ENCODE data around the gene HAPLN2. TPM values are rescaled to one million over a fixed set of nuclear protein-coding genes. Genes with fewer than 3 reads are reported as not detected.

The HAPLN2 gene
- total RNA-seq, 1 experiment from 2014 or later, result 0.73 TPM

DNA sequence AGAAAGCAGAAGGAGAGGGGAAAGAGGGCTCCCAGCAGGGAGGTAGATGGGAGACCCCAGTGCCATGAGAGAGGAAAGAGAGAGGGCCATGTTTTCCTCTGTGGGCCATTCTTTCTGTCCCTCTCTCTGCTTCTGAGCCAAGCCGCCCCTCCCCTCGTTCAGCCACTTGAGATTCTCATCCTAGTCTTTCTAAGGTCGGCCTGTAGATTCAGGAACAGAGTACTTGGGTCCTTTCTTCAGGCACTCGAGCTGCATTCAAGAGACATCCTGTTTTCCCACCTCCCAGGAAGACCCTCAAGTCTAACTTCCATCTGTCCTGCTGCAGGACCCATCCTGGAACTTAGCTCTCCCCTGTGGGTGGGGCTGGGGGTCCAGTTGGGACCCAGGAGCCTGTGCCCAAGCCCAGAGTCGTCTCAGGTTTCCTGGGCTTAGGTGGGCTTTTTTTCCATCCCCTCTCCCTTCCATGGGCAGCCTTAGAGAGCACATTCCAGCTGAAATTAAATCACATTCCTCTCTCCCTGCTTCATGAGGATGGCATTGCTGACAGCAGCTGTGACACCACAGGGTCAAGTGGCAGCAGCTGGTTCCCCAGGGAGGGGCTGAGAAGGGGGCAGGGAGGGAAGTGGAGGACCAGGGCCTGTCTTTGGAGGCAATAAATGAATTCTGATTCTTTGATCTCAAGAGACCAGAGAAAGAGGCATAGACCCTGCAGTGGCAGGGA is 45.0 kb downstream of the HAPLN2 start:
- peak; percentile 61 for DNase-seq
- H3K27me3 ChIP-seq (ENCODE audit: control insufficient read depth, insufficient read depth, low read length), result no peaks in the 10 kb centered on the region; the same call in 1 of the 2 replicates
- no peaks in the 10 kb centered on the region for H3K36me3 ChIP-seq (replicated peaks; ENCODE audit: control insufficient read depth, insufficient read depth, low read length)
- H3K4me3 ChIP-seq (ENCODE audit: insufficient read depth, low read depth, low read length), result no peak overlapping the region

DNA sequence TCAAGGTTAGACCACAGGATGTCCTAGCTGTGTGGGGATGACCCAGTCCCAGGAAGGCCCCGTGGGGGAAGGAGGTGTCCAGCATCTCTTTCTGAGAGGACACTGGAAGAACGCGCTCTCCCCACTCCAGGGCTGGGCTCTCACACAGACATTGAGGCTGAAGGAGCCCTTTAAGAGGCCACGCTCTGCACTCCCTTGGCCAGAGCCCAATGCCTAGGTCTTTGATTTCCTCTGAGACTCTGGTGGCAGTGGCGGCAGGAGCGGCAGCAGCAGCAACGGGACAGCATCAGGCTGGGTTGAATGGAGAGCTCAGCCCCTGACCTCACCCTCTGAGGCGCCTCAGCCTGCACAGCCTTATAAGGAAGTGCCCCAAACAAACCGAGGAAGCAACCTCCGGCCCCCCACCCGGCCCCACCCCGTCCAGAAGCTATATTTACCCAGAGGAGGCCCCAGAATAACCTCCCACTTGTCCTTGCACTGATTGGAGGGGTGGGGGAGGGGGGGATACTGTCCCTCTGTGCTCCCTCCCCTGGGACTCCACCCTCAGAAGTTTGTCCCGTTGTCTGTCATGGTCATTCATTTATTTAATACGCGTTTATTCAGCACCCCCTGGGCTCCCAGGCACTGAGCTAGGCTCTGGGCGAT is 45.7 kb downstream of the HAPLN2 start:
- peak; percentile 78 for DNase-seq
- H3K4me3 ChIP-seq (ENCODE audit: insufficient read depth, low read depth, low read length), result no peak overlapping the region

DNA sequence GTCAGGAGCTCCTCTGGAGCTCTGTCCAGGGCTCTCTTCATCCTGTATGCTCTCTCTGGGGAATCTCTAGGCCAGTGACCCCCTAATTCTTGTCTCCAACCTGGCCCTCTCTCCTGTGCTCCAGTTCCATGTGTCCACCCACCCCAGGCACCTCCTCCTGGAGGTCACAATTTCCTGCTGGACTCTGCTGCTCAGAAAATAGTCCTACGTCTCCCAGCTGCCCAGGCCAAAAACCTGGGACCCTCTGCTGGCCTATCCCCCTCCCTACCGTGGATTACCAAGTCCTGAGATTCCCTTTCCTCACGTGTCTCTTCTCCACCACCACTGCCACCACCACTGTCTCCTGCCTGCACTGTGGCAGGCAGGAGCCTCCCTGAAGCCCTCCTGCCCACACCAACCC is 46.3 kb downstream of the HAPLN2 start:
- no peak overlapping the region for H3K4me3 ChIP-seq (ENCODE audit: insufficient read depth, low read depth, low read length)
- no peak for DNase-seq
- H3K27me3 ChIP-seq (ENCODE audit: control insufficient read depth, insufficient read depth, low read length), result no peaks in the 10 kb centered on the region
- H3K36me3 ChIP-seq (replicated peaks; ENCODE audit: control insufficient read depth, insufficient read depth, low read length), result no peaks in the 10 kb centered on the region

More for the DNA sequence above, 45.7 kb downstream of the HAPLN2 start:
- Histone ChIP-seq H3K27me3 (ENCODE audit: control insufficient read depth, insufficient read depth, low read length) (no peaks in the 10 kb centered on the region), H3K36me3 (replicated peaks; ENCODE audit: control insufficient read depth, insufficient read depth, low read length) (no peaks in the 10 kb centered on the region)

DNA sequence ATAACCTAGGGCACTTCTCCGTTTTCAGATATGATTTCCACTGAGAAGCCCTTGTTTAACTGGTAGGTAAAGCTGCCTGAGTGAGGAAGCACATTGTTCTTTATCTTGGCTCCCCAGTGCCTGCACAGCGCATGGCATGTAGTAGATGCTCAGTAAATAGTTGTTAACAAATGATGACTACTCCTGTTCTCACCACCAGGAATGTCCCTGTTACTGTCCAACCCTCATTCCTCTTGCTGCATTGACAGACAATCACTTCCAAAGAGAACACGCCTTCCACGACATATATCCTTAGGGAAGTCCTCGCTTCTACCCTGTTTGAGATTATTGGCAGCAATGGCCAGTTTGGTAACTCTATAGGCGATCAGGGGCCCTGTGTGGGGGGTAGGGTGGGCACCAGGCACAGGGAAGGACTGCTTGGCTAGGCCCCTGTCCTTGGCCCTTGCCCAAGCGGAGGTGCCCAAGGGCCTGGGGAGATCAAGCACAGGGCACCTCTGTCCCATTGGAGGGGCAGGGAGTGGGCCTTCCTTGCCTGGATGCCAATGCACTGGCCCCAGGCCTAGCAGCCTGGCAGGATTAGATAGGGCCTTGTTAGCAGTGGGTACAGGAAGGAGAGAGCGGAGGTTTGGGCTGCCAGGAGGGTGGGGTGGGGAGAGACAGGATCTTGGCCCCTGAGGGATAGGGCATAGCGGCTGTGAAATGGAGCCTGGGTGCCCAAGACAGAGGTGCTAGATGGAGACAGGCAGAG is 47.8 kb downstream of the HAPLN2 start:
- no peak overlapping the region for H3K4me3 ChIP-seq (ENCODE audit: insufficient read depth, low read depth, low read length)
- no peaks in the 10 kb centered on the region for H3K27me3 ChIP-seq (ENCODE audit: control insufficient read depth, insufficient read depth, low read length)
- no peak for DNase-seq
- H3K36me3 ChIP-seq (replicated peaks; ENCODE audit: control insufficient read depth, insufficient read depth, low read length), result peaks cover 3% of the 10 kb centered on the region

DNA sequence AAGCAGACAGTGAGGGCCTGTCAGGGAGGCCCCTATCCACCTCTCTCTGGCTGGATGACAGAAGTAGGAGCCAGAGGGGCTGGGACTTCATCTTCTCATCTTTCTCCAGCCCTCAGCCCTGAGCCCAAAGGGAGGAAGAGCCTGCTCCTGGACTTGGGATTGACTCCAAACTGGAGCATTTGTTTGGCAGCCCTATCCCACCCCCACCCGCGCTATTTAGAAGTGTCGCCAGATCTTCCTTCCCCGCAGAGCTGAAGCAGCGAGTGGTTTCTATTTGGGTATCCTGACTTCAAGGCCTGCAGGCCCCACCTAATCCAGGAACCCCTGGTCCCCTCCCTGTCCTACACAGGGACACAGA is 48.4 kb downstream of the HAPLN2 start:
- Histone ChIP-seq H3K4me3 (ENCODE audit: insufficient read depth, low read depth, low read length) (no peak overlapping the region), H3K27me3 (ENCODE audit: control insufficient read depth, insufficient read depth, low read length) (no peaks in the 10 kb centered on the region), H3K36me3 (replicated peaks; ENCODE audit: control insufficient read depth, insufficient read depth, low read length) (peaks cover 8% of the 10 kb centered on the region)
- DNase-seq, result no peak

DNA sequence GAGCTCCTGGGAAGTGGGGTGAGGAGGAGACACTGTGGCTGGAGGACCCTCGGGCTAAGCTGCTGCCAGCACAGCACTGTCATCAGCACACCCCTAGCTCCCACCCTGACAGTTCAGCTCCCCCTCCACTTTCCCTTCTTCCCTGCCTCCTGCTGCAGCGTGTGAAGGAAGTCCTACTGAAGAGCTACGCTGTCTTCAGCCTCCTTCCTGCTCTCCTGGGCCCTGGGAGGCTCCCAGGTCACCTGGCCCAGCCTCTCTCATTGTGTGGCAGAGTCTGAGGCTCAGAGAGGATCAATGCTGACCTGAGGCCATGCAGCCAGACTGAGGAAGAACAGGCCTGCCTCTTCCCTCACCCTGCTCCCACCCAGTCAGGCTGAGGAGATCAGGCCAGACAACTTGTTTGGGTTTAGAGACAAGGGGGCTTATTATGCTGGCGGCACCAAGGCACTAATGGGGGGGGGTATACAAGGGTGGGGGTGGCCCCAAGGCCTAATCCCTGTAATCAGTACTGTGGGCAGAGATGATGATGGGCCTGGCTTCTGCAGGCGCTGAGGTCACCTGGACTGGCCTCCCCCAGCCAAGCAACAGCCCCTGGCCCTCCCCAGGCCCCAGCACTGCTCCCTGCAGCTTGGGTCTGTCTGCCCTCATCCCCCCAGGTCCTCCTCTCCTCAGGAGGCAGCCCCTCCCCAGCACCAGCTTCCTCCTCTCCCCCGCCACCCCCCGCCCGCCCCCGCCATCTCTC is 48.9 kb downstream of the HAPLN2 start:
- peak; percentile 64 for DNase-seq
- Histone ChIP-seq H3K36me3 (replicated peaks; ENCODE audit: control insufficient read depth, insufficient read depth, low read length) (peaks cover 13% of the 10 kb centered on the region), H3K27me3 (ENCODE audit: control insufficient read depth, insufficient read depth, low read length) (no peaks in the 10 kb centered on the region), H3K4me3 (ENCODE audit: insufficient read depth, low read depth, low read length) (no peak overlapping the region)

DNA sequence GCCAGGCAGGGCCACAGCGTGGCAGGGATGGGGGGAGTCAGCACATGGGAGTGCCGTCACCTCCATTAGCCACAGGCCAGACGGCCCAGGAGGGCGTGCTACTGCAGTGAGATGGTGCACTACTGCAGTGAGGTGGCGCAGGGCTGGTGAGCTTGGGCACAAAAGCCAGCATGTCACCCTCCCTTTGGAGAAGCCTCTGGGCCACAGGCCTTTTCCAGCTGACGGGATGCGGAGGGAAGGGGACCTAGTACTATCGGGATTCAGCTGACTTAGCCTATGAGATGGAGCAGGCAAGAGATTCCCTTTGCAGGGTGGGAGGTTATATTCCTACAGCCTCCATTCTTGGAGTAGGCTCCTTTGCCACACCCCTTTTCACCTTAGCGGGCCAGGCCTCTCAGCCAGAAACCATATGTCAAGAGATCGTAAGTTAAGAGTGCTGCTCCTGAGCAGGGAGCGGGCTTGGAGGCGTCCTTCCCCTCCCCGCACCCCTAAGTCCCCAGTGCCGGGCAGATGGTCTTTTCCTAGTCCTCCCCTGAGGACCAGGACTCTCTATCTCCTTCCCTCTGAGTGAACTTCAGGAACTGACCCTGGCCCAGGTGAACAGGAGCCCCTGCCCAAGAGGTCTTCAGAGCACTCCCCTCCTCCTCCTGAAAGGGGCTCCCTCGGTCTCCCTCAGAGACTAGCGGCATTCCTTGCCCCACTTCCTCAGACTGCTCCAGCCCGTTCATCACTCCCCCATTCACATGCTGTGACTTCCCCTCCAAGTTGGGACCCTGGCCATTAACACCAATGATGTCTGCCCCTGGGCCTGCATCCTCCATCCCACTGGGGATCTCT is 49.8 kb downstream of the HAPLN2 start:
- no peak overlapping the region for H3K4me3 ChIP-seq (ENCODE audit: insufficient read depth, low read depth, low read length)
- DNase-seq, result peak; percentile 70

DNA sequence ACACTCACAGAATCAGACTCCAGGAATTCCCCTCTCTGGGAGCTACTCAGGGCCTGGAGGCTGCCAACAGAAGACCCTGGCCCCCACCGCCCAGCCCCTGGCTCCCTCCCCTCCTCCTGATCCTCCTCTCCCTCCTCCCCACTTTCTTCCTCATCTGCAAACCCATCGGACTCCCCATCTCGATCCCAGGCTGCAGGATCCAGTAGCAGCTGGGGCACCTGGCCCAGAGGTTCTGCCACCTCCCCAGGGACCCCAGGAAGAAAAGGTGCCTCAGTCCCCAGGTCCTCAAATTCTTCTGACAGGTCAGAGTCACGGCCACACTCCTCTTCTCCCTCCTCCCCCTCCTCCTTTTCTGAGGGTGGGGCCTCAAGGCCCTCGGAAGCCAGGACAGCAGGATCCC is 50.6 kb downstream of the HAPLN2 start:
- H3K27me3 ChIP-seq (ENCODE audit: control insufficient read depth, insufficient read depth, low read length), result no peaks in the 10 kb centered on the region
- peaks cover 19% of the 10 kb centered on the region for H3K36me3 ChIP-seq (replicated peaks; ENCODE audit: control insufficient read depth, insufficient read depth, low read length)
- H3K4me3 ChIP-seq (ENCODE audit: insufficient read depth, low read depth, low read length), result no peak overlapping the region
- no peak for DNase-seq

More for the DNA sequence above, 49.8 kb downstream of the HAPLN2 start:
- Histone ChIP-seq H3K36me3 (replicated peaks; ENCODE audit: control insufficient read depth, insufficient read depth, low read length) (peaks cover 17% of the 10 kb centered on the region), H3K27me3 (ENCODE audit: control insufficient read depth, insufficient read depth, low read length) (no peaks in the 10 kb centered on the region)

DNA sequence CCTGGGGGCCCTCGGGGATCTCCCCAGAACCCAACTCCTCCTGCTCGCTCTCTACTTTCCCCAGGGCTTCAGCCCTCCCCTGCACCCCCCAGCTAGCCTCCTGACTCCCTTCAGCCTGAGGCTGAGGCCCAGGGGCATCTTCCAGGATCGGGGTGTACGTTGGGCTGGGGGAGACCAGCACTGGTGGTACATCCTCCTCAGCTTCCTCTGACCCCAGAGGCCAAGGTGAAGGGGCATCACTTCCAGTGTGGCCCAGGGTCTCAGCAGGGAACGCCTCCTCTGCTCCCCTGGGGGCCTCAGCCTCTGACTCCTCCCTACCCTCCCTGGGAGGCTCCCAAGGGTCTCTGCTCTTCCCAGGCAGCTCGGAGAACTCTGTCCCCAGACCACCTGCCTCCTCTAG is 51.1 kb downstream of the HAPLN2 start:
- no peak for DNase-seq
- no peaks in the 10 kb centered on the region for H3K27me3 ChIP-seq (ENCODE audit: control insufficient read depth, insufficient read depth, low read length)
- peaks cover 24% of the 10 kb centered on the region for H3K36me3 ChIP-seq (replicated peaks; ENCODE audit: control insufficient read depth, insufficient read depth, low read length)
- H3K4me3 ChIP-seq (ENCODE audit: insufficient read depth, low read depth, low read length), result no peak overlapping the region

DNA sequence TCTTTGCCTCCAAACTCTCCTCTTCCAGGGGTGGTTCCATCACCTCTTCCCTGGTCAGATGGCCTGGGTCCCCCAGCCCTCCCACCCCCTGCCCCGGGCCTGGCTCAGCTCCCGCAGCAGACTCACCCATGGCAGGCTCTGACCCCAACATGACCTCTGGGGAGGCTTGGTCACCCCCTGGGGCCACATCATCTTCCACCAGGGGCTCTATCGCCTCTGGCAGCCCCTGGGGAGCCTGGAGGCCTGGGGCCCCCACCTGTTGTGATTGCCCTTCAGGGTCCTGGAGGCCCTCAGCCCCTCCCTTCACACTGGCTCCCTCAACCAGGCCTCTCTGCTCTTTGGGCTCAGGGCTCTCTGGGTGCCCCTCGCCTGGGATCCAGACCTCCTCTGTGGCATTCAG is 51.6 kb downstream of the HAPLN2 start:
- H3K27me3 ChIP-seq (ENCODE audit: control insufficient read depth, insufficient read depth, low read length), result no peaks in the 10 kb centered on the region
- DNase-seq, result no peak
- H3K36me3 ChIP-seq (replicated peaks; ENCODE audit: control insufficient read depth, insufficient read depth, low read length), result peaks cover 24% of the 10 kb centered on the region
- H3K4me3 ChIP-seq (ENCODE audit: insufficient read depth, low read depth, low read length), result no peak overlapping the region

DNA sequence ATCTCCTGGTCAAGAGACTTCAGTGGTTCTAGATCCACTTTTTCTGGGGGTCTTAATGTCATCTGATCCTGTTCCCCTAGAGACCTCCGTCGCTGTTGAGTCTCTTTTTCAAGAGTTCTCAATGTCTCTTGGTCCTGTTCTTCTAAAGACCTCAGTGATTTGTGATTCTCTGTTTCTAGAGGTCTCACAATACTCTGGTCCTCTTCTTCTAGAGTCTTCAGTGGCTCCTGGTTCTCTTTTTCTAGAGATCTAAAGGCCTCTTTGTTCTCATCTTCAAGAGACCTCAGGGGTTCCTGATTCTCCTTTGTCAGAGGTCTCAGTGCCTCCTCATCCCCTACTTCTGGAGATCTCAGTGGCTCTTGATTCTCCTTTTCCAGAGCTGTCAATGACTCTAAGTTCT is 52.6 kb downstream of the HAPLN2 start:
- H3K4me3 ChIP-seq (ENCODE audit: insufficient read depth, low read depth, low read length), result no peak overlapping the region
- H3K27me3 ChIP-seq (ENCODE audit: control insufficient read depth, insufficient read depth, low read length), result no peaks in the 10 kb centered on the region
- no peak for DNase-seq
- peaks cover 24% of the 10 kb centered on the region for H3K36me3 ChIP-seq (replicated peaks; ENCODE audit: control insufficient read depth, insufficient read depth, low read length)

DNA sequence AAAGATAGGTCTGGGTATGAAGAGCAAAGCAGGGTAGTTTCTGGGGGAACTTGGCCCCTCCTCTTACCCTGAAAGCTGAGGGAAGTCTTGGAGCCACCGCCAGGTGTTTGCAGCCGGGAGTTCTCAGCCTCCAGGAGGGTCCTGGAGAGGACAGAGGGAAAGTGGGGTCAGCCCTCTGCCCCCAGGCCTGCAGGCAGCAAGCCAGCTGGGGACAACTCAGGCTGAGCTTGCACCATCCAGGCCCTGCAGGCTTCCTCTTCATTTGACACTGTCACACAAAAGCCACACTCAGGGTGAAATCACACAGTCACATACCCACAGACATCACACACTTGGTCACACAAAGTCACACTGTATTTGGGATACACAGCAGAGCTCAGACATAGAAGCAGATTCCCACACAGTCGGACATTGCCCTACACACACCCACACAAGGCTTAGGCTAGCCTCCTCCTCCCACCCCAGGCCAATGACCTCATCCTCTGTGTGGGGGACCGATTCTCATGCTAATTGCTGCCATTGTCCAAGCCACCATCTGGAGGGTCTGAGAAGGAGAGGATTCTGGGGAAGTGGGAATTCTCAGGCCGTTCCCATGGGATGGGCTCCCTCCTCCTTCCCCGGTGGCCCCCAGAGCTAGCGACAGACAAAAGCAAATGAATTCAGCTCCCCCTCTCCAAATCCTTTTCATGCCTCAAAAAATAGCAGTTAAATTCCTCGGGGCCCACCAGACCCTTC is 54.3 kb downstream of the HAPLN2 start:
- Histone ChIP-seq H3K27me3 (ENCODE audit: control insufficient read depth, insufficient read depth, low read length) (no peaks in the 10 kb centered on the region), H3K4me3 (ENCODE audit: insufficient read depth, low read depth, low read length) (peak overlapping the region; percentile 7; the same call in 1 of the 2 replicates), H3K36me3 (replicated peaks; ENCODE audit: control insufficient read depth, insufficient read depth, low read length) (peaks cover 24% of the 10 kb centered on the region)
- DNase-seq, result peak; percentile 95

Data from H7 (cell line).